Astrocyte of the spinal cord (primary cell): Measurements from ENCODE around the gene AGAP1.

Experiments used
- DNase-seq: peaks from one replicate; pipeline ENCODE4 v3.0.0; 2011; ENCODE audit warnings: low read depth, low spot score
- H3K4me3 ChIP-seq: 2 replicates; pipeline ENCODE4 v1.5.1; 2011; ENCODE audit warnings: low read depth, mild to moderate bottlenecking, low read length, moderate library complexity
- in situ Hi-C: cut with HindIII; loops from 2 replicates; pipeline ENCODE4 v1.10.0; 2017; ENCODE audit warnings: low sequenced_read_pairs
- TF ChIP-seq, protein P1 (sequence below): IDR thresholded peaks from 2 replicates; pipeline ENCODE4 v1.5.1; 2012; ENCODE audit warnings: low read depth, mild to moderate bottlenecking, low read length, inconsistent platforms

AGAP1 gene

DNA sequence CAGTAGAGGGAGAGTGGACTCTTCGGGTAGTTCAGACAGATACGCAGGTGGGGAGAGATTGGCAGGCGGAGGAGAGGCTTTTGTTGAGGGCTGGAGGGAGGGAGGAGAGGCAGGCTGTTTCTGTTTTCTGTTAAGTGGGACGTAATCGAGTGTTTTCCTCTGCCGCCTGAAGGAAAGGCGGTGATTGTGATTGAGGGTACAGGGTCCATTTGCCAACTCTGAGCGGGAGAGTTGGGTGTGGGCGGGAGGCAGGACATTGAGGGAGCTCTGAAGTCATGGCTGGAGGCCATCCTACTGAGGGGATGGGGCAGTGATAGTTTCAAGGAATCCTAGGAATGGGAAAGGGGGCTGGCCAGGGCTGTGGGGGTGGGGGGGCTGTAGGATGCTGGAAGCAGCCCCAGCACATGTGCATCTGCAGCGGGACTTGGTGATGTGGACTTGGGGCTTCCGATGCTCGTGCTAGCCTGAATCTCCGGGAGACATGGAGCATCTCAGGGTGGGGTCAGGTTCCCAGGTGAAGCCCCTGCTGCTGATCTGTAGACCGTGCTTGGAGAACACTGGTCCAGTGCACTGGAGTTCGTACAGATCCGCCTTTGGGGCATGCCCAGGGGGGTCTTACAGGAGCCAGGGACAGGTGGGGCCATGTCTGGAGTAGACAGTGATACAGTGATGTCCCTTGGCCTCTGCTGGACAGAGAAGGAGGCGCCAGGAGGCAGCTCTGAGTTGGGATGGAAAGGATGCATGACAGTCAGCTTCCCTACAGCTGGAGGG, 167.5 kb downstream of the AGAP1 start:
- in situ Hi-C loops = no loop called here
- TF ChIP-seq, protein P1, sequence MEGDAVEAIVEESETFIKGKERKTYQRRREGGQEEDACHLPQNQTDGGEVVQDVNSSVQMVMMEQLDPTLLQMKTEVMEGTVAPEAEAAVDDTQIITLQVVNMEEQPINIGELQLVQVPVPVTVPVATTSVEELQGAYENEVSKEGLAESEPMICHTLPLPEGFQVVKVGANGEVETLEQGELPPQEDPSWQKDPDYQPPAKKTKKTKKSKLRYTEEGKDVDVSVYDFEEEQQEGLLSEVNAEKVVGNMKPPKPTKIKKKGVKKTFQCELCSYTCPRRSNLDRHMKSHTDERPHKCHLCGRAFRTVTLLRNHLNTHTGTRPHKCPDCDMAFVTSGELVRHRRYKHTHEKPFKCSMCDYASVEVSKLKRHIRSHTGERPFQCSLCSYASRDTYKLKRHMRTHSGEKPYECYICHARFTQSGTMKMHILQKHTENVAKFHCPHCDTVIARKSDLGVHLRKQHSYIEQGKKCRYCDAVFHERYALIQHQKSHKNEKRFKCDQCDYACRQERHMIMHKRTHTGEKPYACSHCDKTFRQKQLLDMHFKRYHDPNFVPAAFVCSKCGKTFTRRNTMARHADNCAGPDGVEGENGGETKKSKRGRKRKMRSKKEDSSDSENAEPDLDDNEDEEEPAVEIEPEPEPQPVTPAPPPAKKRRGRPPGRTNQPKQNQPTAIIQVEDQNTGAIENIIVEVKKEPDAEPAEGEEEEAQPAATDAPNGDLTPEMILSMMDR = no peak
- H3K4me3 ChIP-seq = no peak overlapping the region
- DNase-seq = no peak

DNA sequence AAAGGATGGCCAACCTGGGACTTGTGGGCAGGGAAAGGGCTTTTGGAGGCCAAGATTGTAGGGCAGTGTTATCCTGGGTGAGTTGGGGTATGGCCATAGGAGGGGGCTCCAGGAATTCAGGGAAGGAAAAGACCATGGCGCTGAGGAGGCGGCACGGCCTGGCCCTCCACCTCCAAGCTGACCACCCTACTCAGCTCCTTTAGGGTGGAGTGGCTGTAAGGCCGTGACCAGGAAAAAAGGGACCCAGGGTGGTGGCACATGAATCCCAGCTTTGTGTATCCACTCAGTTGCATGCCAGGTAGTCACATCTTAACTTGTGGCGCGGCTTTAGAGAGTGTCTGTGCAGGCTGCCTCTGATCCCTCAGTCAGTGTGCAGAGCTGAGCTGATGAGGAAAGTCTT, 168.1 kb downstream of the AGAP1 start:
- no peak overlapping the region for H3K4me3 ChIP-seq
- no peak for DNase-seq
- TF ChIP-seq, protein P1 = no peak
- in situ Hi-C loops = no loop called here

DNA sequence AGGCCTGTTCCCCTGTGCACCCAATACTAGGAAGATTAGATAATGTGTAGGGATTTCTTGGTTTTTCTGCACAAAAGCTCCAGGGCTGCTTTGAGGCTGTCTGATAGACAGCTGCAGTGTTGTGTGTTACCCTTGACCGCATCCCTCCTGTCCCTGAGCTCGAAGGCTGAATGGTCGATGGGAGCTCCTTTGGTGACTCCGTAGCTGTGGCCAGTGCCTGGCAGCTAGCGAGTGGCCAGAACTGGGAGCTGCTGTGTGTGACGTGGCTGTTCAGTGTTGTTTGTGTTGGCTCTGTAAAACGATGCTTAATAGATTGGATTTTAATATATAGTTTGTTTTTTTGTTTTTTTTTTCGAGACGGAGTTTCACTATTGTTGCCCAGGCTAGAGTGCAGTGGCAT, 170.0 kb downstream of the AGAP1 start:
- H3K4me3 ChIP-seq = no peak overlapping the region
- no peak for DNase-seq
- TF ChIP-seq, protein P1 = no peak
- in situ Hi-C loops = no loop called here

DNA sequence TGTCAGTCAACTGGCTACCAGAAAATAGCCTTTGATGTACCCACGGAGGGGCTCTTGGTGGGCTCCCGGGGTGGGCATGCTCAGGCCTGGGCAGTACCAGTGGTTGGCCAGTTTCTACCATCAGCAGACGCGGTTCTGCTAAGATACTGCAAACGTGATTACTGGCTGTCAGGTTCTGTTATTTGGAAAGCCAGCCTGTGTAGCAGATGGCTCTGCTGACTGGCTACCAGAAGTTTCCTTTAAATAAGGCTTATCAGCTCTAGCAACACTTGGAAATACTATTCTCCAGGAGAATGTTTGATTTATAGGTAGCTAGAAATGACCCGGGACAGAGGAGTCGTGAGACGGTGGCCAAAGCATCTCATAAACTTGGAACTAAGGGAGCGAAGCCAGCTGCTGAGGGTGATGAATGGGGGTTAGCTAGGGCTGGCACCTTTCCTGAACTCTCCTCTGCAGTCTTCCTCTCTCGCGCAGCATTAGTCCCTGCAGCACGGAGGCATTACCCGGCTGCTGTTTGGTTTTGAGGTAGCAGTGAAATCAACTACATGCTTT, 171.9 kb downstream of the AGAP1 start:
- TF ChIP-seq, protein P1 = no peak
- H3K4me3 ChIP-seq = no peak overlapping the region
- DNase-seq = no peak
- in situ Hi-C loops = no loop called here

DNA sequence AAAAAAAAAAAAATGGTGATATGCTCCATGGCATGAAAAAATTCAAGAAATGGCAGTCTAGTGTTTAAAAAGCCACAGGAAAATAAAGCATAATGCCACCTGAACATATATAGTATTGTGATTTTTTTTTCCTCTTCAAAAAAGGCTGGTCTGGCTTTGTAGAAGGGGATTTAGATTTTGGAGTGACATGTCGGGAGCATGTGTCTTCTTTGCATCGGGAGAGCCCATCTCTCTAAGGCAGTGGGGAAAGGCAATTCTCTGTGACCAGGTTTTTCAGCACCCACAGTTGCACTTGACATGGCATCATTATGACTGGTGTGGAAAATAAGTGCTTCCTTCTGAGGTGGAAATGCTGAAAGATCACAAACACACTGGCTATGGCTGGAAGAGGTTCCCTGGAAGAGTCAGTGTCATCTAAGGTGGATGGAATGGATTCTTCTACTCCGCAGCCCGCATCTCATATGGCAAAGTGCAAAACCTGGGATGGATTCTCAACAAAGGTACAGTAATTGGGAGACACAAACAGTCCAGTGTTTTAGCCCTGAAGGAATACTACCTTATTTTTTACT, 172.5 kb downstream of the AGAP1 start:
- peak overlapping the region; percentile 18 for H3K4me3 ChIP-seq
- in situ Hi-C loops = no loop called here
- peak; percentile 93 for DNase-seq
- TF ChIP-seq, protein P1 = no peak

DNA sequence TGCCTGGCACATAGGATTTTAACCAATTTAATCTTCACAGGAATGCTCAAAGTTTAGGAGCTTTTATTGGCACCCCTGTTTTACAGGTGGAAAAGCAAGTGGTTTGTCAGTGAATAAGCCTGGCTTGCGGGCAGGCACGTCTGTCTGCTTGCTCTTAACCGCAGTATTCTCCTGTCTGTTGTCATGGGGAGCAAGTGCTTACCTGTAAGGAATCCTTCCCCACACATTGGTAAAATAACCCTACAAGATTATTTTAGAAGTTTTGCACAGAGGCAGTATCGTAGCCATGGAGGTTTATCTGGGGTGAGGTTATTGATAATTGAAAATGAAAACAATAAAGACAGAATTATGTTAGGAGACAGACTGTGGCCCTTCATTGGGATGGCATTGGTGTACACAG, 174.9 kb downstream of the AGAP1 start:
- in situ Hi-C loops = no loop called here
- no peak for DNase-seq
- TF ChIP-seq, protein P1 = no peak
- no peak overlapping the region for H3K4me3 ChIP-seq
